Measurements from ENCODE around the gene AEN.

AEN gene

GRCh38 chr15:88613074-88613944 lies 7.8 kb upstream of the AEN start:
- no peak for DNase-seq (ENCODE audit: low spot score)

GRCh38 chr15:88615303-88616107 lies 5.6 kb upstream of the AEN start:
- no peak for DNase-seq (ENCODE audit: low spot score)

DNA sequence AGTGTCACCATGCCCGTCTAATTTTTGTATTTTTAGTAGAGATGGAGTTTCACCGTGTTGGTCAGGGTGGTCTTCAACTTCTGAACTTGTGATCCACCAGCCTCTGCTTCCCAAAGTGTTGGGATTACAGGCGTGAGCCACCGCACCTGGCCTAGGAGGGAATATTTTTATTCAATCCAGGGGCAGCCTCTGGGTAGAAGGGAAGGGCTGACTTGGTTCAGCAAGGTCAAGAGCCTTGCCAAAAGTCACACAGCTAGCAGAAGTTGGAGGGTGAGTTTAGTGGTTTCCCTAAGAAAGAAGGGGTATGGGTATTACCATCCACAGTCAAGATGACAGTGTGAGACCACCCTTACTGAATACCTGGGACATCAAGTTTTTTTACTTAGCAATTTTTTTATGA lies 4.9 kb upstream of the AEN start:
- no peak for DNase-seq (ENCODE audit: low spot score)

DNA sequence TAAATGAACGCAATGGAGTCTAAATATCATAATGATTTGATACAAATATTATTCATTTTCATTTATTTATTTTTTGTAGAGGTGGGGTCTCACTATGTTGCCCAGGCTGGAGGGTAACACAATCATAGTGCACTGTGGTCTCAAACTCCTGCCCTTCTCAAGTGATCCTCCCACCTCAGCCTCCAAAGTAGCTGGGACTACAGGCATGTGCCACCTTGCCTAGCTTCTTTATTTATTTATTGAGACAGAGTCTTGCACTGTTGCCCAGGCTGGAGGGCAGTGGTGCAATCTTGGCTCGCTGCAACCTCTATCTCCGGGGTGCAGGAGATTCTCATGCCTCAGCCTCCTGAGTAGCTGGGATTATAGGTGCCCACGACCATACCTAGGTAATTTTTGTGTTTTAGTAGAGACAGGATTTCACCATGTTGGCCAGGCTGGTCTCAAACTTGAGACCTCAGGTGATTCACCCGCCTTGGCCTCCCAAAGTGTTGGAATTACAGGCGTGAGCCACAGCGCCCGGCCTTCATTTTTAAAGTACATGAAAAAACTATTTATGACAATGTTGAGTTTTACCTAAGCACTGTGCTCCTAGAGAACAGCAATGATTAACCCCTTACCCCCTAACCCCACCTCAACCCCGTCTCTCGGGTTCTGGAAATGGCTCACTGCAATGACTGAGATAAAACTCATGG lies 4.0 kb upstream of the AEN start:
- no peak for DNase-seq (ENCODE audit: low spot score)

DNA sequence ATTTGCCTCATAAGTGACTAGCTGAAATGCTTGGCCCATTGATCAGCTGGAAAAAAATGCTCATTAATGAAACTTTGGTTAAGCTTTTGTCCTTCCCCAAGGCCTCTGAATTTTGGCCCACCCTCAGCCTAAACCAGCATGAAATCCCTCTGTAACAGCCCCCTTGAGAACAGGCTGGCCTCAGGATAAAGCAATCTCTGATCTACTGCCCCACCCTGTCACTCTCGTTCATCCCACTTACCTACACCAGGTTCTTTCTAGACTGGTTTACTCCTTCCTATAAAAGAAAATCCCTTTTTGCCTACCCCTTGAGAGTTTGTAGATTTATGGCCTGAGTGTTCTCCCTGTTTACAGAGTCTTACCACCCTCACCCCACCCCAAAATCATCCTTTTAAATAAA lies 3.4 kb upstream of the AEN start:
- no peak for DNase-seq (ENCODE audit: low spot score)

GRCh38 chr15:88618686-88619085 lies 2.5 kb upstream of the AEN start:
- no peak for DNase-seq (ENCODE audit: low spot score)

DNA sequence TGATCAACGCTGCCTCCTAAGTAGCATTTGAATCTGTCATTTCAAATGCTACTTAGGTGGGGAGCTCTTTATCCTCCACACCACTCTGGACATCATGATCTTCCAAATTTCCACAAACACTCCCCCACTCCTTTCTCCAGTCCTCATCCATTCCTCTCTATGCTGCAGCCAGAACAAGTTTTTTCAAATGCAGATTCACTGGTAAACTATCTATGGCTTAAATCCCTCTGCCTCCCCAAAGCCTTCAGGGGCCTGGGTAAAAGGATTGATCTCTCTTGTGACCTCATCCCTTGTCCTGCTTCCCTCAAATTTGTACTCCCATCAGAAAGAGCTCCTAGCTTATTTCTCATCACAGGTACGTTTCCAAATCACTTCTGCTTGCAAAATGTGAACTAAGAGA lies 1.3 kb upstream of the AEN start:
- no peak for DNase-seq (ENCODE audit: low spot score)

- DNase-seq (ENCODE audit: low spot score) = no peak
Measured at GRCh38 chr15:88621789-88622604, 857 bp downstream of the AEN start.

DNA sequence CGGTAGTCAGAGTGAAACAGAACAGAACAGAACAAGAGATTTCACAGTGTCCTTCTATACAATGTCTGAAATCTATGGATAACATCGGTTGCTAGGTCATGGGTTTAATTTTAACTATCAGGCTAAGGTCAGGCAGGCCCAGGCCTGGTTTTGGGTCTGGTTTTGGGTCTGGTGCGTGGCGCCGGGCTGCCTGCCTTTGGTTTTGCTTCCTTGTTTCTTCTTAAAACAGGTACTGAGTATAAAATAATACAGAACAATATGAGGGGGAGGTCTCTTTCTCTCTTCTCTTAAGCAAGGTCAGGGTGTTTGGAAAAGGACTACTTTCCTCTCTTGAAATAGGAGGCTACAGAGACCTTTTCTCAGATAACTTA lies 1.4 kb downstream of the AEN start:
- DNase-seq (ENCODE audit: low spot score) = peak; percentile 38

DNA sequence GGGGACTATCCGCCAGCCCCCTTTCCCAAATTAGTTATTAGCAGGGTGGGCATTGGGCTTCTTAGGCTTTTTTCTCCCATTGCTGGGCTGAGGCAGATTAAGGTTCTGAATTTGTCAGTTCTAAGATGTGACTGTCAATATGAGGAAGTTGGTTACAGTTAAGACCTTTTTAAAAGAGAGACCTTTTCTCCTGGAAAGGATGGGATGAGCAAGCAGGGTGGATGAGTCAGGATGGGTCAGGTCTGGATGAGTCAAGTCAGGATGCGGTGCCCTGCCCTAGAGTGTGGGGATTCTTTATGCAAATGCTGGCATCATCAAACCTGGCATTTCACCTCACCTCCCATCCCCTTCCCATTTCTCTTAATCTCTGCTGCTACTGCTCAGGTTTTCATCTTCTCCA lies 1.9 kb downstream of the AEN start:
- peak; percentile 9 for DNase-seq (ENCODE audit: low spot score)

DNA sequence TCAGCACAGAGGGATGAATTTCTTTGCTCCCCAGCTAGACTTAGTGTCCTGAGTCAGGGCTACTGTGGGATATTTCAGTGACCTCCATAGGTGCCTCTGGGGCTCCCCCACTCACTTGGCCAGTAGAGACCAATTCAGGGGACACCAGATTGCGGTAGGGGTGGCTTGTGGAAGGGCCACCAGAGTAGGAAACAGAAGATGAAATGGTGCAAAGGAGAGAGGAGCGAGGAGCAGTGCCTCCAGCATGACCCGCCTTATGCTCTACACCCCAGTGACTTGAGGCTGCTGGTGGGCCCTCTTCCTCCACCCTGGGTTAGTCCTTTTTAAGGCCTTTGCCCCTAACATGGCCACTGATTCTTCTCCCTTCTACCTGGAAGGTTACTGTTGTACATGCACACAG lies 2.5 kb downstream of the AEN start:
- DNase-seq (ENCODE audit: low spot score) = no peak

GRCh38 chr15:88624156-88624970 lies 3.2 kb downstream of the AEN start:
- no peak for DNase-seq (ENCODE audit: low spot score)

GRCh38 chr15:88624971-88625490 lies 3.9 kb downstream of the AEN start:
- no peak for DNase-seq (ENCODE audit: low spot score)

DNA sequence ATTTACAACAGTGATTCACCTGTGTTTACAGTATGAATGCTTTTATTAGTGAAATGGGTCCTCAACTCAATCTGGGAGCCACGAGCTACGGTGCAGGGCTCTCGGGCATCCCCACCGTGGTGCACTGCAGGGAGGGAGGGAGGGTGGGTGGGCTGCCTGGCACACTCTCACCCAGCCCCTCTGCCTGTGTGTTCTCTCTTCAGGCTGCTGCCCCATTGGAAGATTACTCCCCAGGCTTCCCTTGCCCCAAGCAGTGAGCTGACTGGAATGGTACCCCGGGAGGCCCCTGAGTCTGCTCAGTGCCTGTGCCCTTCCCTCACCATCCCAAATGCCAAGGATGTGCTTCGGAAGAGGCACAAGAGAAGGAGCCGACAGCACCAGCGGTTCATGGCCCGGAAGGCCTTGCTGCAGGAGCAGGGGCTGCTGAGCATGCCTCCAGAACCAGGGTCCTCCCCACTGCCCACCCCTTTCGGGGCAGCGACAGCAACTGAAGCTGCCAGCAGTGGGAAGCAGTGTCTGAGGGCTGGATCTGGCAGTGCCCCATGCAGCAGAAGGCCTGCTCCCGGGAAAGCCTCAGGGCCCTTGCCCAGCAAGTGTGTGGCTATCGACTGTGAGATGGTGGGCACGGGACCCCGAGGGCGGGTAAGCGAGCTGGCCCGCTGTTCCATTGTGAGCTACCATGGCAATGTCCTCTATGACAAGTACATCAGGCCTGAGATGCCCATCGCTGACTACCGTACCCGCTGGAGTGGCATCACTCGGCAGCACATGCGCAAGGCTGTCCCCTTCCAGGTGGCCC lies 5.0 kb downstream of the AEN start:
- DNase-seq (ENCODE audit: low spot score) = no peak

DNA sequence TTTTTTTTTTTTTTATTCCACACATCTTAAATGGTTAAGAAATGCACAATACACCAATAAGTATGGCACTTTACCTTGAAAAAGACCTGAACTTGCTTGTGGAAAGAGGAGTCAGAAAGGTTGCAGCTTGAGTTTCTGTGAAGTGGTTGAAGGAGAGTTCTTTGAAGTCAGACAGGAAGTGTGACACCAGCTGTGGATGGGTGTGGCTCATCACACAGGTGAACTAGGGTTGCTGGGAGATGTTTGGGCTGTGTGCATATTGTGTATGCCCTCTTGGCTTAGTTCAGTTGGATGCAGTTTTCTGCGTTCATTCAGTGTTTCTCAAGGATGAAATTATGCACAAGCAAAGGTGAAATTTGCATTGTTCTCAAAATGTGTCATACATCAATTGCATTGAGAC lies 6.3 kb downstream of the AEN start:
- no peak for DNase-seq (ENCODE audit: low spot score)

- DNase-seq (ENCODE audit: low spot score) = no peak
Measured at GRCh38 chr15:88628018-88628654, 7.0 kb downstream of the AEN start.

DNA sequence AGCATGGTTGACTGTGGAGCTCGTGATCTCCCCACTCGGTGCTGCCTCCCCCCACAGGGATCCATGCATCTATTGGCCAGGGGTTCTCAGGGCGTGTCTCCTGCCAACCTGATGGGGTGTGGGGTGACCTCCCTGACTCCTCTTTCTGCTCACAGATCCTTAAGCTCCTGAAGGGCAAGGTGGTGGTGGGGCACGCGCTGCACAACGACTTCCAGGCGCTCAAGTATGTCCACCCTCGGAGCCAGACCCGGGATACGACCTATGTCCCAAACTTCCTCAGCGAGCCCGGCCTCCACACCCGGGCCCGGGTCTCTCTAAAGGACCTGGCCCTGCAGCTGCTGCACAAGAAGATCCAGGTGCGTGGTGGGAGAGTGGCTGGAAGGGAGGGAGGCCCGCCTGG lies 7.9 kb downstream of the AEN start:
- no peak for DNase-seq (ENCODE audit: low spot score)

GRCh38 chr15:88630141-88630721 lies 9.1 kb downstream of the AEN start:
- DNase-seq (ENCODE audit: low spot score) = no peak

Measured in left forelimb (tissue), 1 donor.